Measurements from ENCODE around the gene BAZ1A.

GRCh38 chr14:34792598-34792997 is 82.6 kb downstream of the BAZ1A start:
- TF ChIP-seq CTCF (IDR thresholded peaks at IDR 0.05 in 2 of 3, conservative IDR thresholded peaks at IDR 0.05 in 1 of 3; ENCODE audit: borderline replicate concordance in 1 of 3, insufficient read depth in 1 of 3, low read depth in 2 of 3, low read length in 2 of 3) (no peak), POLR2A (IDR thresholded peaks at IDR 0.05; ENCODE audit: borderline replicate concordance, extremely low read depth, insufficient read depth, insufficient read length) (no peak), TCF7L2 (IDR thresholded peaks at IDR 0.05; ENCODE audit: borderline replicate concordance, extremely low read depth, insufficient read depth, insufficient read length) (no peak), REST (IDR thresholded peaks at IDR 0.05; ENCODE audit: low read depth) (no peak), CEBPB (IDR thresholded peaks at IDR 0.05; ENCODE audit: low read depth) (no peak), POLR2AphosphoS5 (IDR thresholded peaks at IDR 0.05; ENCODE audit: low read depth, low read length) (no peak), ZNF274 (IDR thresholded peaks at IDR 0.05; ENCODE audit: low read depth, low read length) (no peak), EZH2 (IDR thresholded peaks at IDR 0.05) (no peak), EZH2phosphoT487 (IDR thresholded peaks at IDR 0.05; ENCODE audit: borderline replicate concordance) (no peak)

Measured in HCT116 (cell line).